DMS114 treated with DMSO at 0.1 percent for 48 hours (cell line): Measurements from ENCODE around the gene PGRMC2.
A peak's percentile ranks its signal among the peaks of the same experiment; 100 is the strongest.

Experiments used
- DNase-seq: peaks from one replicate; lab custom pipeline; 2025; ENCODE audit not compliant: unreplicated experiment; lab: John Stamatoyannopoulos, UW

Gene PGRMC2

DNA sequence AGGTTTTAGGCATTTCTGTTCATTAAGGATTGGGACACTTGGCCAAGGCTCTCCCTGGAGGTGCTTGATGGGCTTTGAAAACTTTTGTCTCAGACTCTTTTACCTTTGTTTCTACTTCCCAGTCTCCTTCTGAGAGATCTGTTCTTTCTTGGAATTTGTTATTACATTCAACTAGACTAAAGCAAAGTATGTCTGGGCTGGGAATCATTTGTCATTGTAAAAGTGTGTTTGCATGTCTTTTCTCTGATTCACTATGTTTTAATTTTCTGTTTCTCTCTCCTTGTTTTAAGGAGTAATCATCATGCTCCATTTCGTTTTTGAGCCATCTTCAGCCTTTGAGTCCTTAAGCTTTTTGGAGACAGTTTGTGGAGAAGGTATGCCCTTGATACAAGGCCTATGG lies 12.2 kb upstream of the PGRMC2 start:
- no peak for DNase-seq

DNA sequence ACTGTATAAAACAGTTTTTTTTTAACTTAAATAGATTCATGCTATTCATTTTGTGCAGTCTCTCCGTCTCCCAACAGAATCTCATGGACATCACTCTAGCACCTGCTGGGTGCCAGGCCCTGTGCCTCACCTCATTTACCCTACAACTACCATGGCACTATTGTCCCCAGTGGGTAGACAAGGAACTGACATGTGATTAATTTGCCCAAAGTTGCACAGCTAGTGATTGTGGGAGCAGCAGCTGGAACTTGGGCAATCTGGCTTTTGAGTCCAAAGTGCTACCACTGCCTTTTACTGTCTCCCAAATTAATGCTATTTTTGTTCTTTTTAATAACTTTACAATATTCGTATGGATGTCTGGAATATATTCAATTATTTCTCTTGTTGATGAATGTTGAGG lies 11.2 kb upstream of the PGRMC2 start:
- no peak for DNase-seq

DNA sequence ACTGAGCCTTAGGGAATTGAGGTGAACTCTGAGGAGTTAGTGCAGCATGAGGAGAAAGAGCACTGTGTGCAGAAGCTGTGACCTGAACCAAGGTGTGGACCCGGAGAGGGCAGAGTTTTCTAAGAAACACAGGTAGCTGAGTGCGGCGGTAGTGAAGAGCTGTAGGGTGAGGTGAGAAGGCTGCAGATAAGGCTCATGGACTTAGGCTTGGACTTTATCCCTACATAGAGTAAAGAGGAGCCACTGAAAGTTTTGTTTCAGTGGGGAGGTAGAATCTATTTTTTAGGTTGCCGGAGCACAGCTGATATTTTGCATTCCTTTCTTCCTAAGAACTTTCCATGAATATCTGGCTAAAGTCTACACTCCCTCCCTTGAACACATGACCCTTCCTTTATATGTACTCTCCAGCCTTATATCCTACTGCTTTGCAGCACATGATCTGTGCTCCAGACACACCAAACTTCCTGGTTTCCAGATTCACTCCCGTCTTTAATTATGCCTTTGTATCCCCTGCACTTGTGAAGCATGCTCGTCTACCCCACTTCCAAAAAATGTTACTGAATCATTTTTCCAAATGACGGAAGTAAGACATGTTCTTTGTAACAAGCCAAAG lies 10.6 kb upstream of the PGRMC2 start:
- DNase-seq, result no peak

DNA sequence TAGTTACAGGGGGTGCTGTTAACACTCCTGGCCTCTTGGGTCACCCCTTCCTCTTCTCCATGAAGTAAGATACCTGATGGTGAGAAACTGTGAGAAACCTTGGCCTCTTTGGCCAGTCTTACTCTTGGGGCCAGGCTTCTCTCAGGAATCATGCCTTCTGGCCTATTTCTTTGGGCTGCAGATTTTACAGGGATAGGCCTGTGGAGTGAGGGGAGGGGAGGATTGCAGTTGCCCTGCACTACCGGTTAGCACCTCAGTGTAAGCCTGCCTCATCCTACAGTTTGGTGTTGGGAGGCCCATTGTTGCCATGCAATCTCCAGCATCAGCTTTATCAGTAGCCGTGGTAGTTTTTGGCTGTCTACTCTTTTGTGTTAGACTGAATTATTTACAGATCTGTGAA lies 7.6 kb upstream of the PGRMC2 start:
- no peak for DNase-seq

DNA sequence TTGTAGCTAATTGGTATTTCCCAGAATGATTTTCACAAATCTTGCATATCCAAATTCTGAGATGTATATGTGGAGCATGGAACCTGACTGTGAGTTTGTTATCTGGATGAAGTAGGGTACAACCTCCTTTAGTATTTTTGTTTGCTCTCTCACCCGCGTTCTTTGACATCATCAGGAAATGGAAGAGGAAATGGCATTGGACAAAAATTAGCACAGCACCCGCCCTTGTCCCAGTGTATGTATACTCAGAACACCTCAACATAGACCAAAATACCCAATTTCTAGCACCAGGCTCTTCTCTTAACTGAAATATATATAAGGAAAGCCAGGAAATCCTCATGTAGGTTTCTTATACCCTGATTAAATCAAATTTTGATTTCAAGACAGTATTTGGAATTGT lies 6.9 kb upstream of the PGRMC2 start:
- no peak for DNase-seq

DNA sequence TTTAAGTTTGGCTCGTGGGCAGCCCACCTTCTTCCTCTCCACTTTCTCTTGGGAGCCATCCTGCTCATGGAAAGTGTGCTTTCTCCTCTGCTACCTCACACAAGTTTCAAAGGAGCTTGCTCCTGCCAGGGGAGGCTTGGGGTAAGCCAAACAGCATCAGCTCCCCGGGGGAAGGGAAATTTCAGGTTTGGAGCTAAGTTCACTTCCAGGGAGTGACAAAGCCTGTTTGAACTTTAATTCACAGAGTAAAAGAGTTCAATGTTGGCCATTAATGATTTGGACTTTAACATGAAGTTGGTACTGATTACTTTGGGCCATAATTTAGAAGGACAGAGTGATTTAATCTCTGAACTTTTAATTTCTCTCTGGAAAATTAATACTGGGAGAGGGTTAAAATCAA lies 4.7 kb upstream of the PGRMC2 start:
- DNase-seq, result no peak

DNA sequence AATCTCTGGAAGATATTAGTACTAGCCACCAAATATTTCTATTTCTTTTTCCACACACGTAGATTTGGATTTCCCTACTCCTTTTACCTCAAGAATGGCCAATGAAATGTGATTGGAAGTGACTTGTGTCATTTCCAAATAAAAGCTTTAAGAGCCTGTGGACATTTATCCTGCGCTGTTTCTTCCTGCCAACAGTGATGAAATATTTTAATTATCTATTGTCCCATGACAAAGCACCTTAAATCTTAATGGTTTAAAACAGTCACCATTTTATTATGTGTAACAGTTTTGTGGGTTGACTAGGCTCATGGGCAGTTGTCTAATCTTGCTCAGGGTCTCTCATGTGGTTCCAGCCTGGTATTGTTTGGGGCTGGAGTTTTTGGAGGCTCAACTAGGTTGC lies 3.5 kb upstream of the PGRMC2 start:
- no peak for DNase-seq

DNA sequence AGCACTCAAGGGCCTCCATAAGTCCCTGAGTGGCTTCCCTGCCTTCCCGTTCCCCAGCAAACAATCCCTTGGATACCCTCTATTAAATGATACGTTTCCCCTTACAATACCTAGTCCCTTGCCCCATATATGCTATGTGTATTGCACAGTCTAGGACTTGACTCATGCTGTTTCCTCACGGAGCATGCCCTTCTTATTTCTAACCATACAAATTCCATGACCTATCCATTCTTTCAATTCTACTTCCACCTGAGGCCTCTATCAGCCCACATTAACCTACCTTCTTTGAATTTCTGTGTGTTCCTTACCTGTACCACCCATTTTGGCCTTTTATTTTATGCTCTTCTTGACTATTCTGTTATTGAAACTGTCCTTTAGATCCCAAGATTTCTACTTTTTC lies 2.9 kb upstream of the PGRMC2 start:
- no peak for DNase-seq

DNA sequence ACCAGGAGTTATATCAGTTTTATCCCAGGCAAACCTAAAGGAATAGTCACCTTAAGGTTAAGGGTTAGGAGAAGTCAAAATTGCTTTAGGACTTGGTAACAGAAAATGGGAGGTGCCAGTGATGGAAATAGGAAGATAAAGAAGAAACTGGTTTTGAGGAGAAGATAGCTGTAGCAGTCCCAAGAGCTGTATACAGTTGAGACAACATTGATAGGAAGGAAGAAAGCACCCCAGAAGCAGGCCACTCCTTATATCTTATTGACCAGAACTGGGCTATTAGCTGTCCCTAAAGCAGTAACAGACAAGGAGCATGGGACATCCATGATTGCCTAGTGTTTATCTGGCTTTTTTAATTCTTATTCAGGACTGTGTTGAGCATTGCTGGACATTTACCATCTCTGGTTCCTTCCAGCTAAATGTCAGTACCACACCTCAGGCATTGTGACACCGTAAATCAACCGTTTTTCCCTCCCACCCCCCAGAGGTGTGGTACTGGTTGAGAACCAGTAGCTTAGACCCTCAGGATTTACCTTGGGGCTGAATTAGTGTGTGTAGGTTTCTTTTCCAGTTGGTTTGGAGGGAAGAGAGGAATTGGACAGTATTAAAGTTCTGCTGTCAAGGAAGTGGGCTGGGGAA lies 2.0 kb upstream of the PGRMC2 start:
- no peak for DNase-seq

DNA sequence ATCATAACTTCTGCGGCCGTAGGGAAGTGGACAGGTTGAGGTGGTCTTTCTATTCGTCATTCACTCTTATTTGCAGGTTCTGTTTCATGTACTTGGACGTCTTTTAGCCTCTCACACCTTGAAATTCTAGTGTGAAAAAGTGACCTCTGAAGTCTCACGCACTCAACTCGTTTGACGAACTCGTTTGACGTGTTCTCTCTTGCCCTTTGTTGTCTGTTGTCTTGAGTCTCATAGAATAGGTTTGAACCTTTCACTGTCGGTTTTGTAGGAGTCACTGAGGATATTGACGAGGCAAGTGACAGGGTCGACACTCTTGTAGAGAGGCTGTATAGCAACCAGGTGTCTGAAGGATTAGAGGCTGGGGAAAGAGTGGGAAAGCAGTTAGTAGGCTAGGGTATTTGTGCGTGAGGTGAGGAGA lies 1.1 kb upstream of the PGRMC2 start:
- DNase-seq, result no peak

DNA sequence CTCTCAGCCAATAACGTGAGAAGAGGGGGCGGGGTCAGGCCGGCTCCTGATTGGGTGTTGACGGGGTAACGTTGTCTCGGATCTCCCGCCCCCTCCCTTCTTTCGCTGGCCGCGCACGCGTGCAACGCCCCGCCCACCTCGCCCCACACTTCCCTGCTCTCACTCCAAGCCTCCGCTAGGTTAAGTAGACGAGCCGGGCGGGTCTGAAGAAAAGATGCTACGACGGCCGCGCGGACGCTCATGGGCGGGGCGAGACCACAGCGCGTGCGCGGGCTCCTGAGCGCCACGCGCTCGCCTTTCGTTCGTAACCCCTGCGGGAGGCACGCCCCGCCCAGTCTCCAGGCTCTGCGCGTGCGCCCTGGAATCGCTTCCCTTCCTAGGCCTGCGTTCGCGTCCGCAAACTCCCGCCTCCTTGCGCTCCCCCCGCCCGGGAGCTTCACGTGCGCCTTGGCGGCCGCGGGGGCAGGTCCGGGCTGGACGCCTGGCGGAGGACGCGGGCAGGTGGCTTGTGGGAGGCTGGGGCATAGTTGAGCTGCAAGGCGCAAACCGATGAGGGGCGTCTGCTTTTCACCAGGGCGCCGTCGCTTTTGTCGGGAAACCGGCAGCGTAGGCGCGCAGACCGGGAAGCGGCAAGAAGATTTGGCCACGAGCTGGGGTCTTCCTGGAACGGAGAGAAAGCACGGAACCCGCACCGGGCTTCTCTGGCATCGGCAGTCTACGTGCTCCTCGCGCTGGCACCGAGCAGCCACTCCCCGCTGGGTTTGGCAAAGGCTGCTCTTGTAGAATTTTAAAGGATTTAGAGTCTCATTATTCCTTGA lies 467 bp upstream of the PGRMC2 start:
- peak; percentile 95 for DNase-seq

DNA sequence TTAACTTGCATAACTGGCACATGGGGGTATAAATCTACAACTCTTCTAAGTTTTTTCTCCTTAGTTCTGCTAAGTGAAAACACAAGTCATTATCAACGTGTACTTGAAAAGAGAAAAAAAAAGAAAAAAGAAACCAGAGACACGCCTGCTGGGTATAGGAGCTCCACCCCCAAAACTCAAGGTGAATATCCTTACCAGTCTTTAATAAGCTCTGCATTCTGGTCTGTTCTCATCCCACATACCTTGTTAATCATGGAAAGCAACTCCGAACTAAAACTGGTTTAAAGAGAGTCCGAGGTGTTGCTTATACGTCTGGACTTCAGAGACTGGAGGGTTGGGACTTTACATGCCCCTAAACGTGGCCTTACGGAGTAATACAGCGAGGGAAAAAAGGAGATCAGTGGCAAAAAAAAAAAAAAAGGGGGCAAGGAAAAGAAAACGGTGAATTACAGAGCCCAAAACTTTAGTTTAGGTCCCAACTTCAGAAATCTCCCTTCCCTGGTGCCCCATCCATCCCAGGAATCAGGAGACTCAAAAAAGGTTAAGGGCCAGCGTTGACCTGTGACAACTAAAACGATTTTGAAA lies 1.0 kb downstream of the PGRMC2 start:
- peak; percentile 15 for DNase-seq

DNA sequence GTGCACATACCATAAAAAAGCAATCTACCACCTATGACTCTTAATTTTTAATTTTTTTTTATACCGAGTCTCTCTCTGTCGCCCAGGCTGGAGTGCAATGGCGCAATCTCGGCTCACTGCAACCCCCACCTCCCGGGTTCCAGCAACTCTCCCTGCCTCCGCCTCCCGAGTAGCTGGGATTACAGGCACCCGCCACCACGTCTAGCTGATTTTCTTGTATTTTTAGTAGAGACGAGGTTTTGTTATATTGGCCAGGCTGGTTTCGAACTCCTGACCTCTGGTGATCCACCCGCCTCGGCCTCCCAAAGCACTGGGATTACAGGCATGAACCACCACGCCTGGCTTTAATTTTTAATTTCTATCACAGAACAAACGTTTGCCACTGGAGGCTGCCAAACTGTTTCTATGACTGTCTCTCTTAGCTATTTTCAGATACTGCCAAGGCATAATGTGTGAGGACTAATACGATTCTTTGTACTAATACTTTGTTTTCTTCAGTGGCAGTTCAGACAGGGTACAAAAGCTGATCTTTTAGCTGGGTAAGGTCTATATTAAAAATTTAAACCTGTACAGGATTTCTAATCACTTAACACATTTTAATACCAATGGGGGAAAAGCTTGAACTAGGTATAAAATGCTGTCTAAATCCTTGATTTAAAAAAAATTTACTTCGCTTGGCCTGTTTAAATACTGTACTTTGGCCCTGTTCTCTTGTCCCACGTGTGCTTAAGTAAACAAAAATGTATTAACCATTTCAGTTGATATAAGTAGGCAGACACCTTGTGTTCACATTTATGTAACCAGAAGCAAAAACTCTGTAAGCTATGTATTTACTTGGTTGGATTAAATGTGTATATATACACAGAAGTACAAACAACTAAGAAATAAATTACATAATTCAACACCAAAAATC lies 2.3 kb downstream of the PGRMC2 start:
- DNase-seq, result no peak

DNA sequence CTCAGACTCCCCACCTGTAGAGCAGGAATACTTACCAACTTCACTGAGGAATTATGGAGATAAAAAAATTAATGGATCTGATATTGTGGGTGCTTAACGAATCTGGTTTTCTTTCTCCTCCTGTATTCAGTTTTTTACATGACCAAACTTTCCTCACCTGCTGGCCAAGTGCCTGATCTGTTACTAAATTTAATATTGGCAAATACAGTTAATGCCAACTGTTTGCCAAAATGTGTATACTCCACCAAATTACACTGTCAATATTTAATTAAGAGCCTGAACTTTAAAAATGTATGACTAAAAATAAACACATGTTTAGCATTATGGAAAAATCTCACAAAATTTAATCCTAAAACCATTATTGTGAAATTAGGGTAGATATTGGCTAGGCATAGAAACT lies 3.3 kb downstream of the PGRMC2 start:
- DNase-seq, result no peak

DNA sequence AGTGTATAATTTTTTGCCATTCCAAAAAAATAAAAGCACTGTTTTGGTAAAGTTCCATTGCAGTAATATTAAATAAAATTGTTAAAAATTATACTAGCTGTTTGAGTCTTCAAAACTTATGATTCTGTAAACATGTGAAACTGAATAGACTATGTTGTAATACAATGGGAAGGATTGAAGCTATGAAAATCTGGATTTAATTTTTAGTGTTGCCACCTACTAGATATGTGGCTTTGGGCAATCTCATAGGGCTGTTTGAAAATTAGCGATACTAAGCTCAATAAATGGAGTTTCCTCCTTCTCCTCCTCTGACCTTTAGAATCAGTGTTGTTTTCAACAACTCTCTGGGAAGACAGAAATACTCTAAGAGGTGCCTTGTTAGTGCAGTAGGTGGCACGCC lies 4.5 kb downstream of the PGRMC2 start:
- DNase-seq, result no peak

DNA sequence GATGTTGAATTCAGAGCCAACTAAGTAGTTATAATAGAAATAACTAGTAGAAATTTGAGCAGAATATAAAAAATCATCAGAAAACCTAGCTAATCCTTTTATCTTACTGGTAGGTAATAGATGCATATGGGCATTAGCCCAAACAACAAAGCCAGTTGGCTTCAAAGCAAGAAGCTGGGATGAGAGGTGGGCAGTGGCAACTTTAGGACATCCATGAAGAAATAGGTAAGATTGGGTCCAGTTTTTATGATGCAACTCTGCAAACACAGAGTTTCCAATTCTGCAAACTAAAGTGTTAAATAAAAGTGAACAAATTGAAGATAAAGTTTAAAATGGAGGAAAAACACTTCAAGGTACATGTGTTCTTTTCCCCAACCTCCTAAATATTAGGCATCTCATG lies 5.1 kb downstream of the PGRMC2 start:
- no peak for DNase-seq

DNA sequence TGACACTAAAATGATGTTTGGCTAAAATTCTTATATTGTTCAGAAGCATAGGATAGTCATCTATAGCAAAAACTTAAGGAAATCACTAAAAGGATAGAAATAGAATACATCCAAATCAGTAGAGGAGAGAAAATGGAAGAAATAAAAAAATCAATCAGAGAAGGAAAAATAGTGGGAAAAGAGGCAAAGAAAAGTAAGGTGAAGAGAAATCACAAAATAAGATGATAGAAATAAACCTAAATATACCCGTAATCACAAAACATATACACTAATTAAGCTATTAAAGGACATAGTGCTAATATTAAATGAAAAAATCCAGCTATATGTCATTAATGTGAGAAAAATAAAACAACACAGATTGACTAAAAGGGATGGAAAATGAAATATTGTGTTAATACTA lies 6.3 kb downstream of the PGRMC2 start:
- no peak for DNase-seq

DNA sequence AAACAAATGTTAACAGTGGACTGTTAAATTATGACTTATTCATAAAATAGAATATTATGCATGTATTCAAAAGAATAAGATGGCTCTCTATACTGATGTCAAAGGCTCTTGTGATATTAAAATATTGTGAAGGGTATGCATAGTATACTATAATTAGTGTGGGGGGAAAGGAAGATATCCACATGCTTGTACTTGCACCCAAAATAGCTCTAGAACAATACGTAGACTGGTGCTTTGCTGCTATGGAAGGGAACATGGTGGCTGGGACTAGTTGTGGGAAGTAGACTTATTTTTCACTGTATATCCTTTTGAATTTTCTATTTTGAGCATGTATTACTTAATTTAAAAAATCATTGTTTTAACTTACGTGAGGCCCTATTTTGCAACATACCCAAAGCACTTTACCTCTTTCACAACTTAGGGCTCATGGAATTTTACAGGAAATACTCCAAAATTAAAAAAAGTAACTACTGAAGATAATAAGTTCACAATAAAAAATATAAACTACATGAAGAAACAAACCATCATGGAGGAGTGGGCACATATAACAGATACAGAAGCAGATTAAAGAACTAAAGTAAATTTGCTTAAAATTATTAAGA lies 7.9 kb downstream of the PGRMC2 start:
- DNase-seq, result no peak

DNA sequence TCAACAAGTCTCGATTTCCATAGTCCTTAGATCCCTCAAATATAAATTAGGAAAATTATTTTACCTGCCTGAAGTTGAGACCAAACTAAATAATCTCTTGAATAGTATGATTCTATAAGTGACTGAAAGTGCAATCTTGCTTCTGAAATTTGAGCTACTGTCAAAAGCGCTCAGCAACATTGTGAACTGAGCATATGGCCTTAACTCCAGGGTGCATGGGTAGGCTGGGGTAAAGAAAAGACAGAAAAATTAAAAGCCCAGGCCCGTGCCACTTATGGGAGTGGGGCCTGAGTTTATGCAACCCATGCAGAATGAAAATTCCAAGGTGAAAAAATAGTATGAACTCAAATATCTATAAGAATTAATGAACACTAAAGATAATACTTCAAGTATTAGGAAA lies 9.8 kb downstream of the PGRMC2 start:
- no peak for DNase-seq

DNA sequence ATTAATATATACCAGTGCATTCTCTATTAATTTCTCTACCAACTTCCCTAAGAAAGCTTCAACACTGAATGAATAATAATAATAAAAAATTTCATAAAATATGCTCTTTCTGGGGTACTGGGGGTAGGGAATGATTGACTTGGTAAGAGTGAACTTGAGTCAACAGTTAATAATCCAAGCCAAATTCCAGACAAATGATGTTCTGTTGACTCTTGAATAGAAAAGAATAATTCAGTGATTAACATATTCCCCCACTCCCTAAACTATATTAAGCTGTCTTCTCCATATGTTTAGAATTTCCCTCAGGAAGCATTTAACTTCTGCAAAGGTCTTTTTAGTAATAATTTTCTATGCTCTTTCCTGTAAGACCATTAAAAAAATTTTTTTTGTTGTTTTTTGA lies 12.3 kb downstream of the PGRMC2 start:
- no peak for DNase-seq

DNA sequence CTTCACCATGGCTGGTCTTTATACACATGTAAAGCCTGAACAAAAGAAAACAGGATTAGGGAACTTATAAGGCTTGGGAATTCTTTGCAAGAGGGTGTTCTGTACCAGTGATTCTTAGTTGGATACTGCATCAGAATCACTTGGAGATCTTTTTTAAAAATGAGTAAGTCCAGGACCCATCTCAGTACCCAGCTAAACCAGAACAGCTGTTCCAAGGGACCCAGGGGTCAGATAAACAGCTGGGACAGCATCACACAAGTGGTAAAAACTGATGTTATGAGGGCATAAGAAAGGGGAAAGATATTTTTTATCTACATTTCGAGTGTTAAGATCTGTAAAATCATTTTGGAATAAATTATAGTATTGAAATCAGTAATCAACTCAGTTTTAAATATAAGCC lies 16.1 kb downstream of the PGRMC2 start:
- no peak for DNase-seq
